NK-92 treated with Interleukin-12 subunit alpha and Interleukin-12 subunit beta, amount 100 ng/mL, for 24 hours (cell line): ENCODE data around the gene ASMTL.
"Not testable (repeated sequence)": the region's sequence is repeated elsewhere in the genome, so short reads cannot be mapped to it uniquely, and the experiment has no call there.

Experiments
- DNase-seq: peaks from one replicate; lab custom pipeline; 2025; lab: John Stamatoyannopoulos, UW

The ASMTL gene

DNA sequence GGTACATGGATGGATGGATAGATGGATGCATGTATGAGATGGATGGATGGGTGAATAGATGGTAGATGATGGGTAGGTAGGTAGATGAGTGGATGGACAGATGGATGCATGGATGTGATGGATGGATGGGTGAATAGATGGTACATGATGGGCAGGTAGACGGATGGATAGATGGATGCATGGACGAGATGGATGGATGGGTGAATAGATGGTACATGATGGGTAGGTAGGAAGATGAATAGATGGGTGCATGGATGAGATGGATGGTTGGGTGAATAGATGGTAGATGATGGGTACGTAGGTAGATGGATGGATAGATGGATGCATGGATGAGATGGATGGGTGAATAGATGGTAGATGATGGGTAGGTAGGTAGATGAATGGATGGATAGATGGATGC lies 48.8 kb downstream of the ASMTL start:
- not testable (repeated sequence) for DNase-seq

DNA sequence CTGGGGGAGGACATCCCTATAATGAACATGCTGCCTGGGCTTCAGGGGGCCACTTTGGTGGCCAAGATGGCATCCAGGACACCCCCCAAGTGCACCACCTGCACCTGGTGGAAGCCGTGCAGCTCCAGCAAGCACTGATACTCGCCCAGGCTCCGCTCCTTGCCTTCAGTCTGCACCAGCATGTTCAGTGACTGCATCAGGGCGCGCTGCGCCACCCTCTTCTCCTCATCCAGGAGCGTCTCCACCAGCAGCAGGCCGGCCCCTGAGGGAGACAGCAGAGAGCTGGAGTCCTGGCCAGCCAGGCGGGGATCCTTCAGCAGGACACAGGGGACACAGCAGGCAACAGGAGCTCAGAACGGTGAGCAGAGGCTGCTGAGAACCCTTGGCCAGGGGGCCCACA lies 49.5 kb downstream of the ASMTL start:
- no peak for DNase-seq

DNA sequence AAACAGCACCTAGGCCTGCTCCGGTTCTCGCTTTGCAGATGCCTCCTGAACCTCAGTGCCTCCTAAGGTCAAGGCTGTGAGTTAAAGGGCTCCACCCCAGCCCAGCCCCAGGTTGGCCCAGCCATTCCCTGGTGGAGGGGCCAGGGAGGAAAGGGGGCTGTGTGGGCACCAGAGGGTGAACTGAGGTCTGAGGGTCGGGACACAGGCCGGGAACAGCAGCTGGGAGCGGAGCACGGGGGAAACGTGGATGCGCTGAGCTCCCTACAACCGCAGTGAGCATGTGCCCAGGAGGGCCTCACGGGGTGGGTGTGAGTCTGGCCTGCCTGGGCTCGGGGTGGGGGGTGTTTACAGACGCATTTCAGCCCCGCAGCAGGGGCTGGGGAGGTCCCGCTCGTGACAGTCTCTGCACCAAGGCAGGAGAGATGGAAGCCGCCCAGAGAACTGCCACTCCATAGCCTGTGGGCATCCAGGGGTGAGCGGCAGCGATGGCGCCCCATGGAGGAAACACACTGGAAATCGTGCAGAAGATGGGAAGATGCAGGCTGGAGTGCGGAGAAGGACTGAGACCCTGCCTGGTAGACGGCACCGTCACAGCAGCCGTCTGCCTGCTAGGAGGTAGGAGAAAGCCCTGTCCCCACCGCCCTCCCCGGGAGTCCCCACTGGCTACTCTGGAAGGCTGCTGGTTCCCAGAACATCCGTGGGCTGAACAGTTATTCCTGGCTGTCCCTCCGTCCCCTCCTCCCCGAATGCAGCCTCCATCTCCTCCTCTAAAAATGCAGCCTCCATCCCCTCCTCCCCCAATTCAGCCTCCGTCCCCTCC lies 50.9 kb downstream of the ASMTL start:
- DNase-seq = no peak

DNA sequence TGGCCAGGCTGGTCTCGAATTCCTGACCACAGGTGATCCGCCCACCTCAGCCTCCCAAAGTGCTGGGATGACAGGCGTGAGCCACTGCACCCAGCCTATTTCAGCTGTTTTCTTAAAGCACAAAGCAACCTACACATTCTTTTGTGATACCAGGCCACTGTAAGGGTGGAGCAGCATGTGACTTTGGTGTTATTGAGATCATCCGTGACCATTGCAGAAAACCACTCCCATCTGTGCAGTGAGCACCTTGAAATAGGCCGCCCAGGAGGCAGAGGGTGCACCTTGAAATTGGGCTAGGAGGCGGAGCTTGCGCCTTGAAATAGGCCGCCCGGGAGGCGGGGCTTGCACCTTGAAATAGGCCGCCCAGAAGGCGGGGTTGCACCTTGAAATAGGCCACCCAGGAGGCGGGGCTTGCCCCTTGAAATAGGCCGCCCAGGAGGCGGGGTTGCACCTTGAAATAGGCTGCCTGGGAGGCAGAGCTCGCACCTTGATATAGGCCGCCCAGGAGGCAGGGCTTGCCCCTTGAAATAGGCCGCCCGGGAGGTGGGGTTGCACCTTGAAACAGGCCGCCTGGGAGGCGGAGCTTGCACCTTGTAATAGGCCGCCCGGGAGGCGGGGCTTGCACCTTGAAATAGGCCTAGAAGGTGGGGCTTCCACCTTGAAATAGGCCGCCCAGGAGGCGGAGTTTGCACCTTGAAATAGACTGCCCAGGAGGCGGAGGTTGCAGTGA lies 51.8 kb downstream of the ASMTL start:
- no peak for DNase-seq

DNA sequence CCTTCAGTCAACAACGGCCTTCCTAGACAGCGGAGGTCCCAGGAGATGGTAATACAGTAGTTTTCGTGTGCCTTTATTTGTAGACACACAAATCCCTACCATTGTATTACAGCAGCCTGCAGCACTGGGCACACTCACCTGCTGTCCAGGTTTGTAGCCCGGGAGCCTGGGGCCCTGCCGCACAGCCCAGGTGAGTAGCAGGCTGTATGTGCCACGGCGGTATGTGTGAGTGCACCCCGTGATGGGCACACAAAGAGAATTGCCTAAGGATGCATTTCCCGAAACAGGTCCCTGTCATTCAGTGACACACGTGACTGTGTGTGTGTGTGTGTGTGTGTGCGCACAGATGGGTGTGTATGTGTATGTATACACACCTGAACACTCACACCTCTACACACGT lies 52.7 kb downstream of the ASMTL start:
- no peak for DNase-seq

DNA sequence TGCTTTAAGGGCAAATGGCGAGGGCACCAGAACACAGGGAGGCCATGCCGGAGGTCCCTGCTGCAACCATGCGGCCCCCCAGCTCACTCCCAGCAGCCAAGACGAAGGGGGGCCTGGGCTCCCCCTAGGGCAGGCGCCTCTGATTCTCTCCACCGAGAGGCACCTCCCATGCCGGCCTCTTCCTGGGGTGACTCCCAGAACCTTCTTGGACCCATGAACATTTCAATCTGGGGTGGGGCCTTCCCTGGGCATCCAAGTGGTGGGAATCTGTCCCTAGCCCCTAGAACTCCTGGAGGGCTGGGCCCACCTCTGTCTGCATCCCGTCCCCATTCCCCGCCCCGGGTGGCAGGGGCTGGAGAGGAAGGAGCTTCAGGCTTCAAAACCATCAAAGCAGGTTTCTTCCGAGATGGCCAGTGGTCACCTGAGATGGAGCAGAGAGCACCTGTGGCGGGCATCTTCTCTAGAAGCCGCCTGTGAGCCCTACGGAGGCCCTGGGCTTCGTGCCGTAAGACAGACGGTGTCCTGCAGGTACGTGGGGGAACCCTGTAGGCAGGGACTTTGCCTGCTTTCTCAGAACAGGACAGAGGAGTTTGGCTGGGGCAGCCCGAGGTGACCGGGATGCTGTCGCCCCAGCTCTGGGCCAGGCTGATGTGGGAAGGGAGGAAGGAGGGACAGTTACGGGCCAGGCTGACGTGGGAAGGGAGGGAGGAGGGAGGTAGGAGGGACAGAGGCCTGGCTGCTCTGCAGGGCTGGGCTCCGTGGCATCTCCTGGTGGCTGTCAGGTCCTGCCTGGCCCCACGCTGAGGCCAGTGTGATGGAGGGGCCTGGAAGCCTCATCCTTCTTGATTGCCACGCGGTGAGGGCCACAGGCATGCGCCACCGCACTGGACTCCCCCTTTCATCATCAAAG lies 54.0 kb downstream of the ASMTL start:
- DNase-seq = no peak

DNA sequence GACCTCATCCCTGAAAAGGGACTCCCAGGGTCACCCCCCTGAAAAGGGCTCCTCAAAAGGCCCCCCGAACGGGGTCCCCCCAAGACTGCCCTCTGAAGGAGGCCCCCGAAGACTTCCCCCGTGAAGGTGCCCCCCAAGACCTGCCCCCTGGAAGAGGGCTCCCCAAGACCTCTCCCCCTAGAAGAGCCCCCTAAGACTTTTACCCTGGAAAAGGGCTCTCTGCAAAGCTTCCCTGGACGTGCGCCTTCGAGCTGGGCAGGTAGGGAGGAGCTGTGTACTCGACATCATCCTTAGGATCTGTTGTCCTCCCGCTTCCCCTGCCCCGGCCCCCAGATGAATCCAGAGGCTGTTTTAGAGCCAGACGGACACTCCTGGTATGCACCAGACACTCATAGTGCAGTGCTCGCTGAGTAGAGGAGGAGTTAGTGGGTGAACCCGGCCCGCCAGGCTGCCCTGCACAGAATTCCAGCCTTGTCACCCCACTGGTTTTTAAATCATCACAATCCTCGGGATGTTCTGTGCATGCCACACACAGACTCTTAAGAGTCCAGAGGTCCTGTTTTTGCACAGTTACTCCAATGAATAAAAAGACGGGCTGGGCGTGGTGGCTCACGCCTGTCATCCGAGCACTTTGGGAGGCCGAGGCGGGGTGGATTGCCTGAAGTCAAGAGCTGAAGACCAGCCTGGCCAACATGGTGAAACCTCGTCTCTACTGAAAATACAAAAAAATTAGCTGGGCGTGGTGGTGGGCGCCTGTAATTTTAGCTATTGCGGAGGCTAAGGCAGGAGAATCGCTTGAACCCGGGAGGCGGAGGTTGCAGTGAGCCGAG lies 55.1 kb downstream of the ASMTL start:
- DNase-seq = no peak

DNA sequence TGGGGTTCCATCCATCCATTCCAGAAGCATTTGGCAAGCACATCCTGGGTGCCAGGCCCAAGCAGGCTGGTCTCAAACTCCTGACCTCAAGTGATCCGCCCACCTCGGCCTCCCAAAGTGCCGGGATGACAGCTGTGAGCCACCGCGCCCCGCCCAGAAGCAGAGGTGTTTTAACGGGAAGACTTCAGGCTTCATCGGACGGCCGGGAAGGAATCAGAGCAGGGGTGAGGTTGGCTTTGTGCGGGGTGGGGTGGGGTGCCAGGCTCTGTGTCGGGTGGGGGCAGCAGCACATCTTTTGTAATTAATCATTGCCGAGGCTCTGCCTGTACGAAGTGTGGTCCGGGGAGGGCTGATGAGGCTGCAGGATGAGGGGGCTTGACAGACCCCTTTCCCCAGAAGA lies 55.7 kb downstream of the ASMTL start:
- no peak for DNase-seq

DNA sequence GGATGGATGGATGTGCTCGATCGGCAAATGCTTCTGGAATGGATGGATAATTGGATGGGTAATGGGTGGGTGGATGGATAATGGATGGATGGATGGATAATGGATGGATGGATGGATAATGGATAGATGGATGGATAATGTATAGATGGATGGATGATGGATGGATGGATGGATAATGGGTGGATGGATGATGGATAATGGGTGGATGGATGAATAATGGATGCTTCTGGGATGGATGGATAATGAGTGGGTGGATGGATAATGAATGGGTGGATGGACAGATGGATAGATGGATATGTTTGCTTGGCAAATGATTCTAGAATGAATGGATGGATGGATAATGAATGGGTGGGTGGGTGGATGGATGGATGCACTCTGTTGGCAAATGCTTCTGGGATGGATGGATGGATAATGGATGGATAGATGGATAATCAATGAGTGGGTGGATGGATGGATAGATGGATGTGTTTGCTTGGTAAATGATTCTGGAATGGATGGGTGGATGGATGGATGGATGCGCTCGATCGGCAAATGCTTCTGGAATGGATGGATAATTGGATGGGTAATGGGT lies 57.0 kb downstream of the ASMTL start:
- DNase-seq = no peak

DNA sequence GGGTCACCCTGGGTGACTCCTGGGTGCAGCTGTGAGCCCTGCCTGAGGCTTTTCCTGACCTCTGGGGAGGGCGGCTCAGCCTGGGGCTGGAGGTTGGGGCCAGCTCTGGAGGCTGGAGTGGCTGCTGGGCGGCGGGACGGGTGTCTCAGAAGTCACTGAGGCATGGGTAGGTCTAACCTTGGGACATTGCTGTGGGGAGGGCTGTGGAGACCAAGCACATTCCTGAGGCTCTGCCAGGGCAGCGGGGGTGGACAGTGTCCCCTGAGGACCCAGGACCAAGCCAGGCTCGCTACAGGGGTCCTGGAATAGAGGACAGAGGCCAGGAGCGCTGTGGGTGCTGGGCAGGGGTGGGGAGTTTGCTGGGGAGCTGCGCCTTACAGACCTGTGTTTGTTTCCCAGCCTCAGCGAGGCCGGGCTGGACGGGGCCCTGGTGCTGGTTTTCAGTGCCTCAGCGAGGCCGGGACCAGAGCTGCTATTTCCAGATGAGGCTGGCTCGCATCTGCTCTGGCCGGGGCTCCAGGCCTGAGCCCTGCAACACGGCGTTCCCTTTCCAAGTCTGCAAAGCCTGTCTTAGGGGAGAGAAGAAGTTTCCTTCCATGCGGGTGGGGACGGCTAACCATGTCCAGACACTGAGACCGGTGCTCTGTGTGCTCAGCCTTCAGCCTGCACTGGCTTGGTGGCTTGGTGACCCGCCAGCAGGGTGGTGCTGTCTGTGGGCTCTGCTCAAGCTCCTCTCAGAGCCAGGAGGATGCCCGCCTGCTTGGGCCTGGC lies 57.8 kb downstream of the ASMTL start:
- DNase-seq = no peak

DNA sequence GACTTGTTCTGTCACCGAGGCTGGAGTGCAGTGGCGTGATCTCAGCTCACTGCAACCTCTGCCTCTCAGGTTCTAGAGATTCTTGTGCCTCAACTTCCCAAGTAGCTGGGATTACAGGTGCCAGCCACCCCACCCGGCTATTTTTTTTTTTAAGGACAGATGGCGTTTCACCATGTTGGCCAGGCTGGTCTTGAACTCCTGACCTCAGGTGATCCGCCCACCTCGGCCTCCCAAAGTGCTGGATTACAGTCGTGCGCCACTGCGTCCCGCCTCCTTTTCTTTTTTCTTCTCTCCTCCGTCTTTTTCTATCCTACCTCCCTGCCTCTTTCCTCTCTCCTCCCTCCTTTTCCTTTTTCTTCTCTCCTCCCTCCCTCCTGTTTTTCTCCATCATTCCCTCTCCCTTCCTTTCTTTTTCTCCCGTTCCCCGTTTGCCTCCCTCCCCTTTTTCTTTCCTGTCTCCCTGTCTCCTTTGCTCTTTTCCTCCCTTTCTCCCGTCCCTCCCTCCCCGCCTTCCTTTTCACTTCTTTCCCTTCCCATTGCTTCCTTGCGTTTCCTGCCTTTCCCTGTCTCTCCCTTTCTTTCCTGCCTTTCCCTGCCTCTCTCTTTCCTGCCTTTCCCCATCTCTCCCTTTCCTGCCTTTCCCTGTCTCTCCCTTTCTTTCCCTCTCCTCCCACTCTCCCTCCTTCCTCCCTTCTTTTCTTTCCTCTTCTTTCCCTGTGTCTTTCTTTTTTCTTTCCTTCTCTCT lies 58.7 kb downstream of the ASMTL start:
- DNase-seq = no peak

DNA sequence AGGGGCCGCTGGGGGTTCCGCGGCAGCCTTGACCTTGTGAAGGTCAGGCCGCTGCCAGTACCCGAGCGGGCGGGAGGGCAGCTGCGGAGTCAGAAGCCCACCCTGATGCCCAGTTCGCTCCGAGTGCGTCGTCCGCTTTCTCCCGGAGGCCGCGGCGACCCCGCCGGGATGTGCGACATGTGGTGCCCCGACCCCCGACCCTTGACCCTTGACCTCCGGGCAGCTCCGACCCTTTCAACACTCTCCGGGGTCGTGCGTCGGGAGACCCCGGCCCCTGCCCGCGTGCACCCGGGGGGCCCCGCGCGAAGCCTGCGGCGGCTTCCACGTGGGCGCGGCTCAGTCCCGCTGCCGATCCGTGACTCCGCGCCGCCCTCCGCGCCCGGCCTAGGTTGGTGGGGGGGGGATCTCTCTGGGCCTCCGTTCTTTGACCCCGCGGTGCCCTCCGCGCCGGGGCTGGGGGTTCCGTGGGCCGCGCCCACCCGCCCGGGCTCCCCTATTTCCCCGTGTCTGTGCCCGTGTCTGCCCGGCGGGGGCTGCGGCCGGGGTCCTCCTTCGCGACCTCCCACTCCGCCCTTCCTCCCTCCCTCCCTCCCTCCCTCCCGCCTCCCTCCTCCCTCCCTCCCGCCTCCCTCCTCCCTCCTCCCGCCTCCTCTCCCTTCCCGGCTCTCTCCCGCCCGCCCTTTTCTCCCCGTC lies 60.2 kb downstream of the ASMTL start:
- DNase-seq = no peak

DNA sequence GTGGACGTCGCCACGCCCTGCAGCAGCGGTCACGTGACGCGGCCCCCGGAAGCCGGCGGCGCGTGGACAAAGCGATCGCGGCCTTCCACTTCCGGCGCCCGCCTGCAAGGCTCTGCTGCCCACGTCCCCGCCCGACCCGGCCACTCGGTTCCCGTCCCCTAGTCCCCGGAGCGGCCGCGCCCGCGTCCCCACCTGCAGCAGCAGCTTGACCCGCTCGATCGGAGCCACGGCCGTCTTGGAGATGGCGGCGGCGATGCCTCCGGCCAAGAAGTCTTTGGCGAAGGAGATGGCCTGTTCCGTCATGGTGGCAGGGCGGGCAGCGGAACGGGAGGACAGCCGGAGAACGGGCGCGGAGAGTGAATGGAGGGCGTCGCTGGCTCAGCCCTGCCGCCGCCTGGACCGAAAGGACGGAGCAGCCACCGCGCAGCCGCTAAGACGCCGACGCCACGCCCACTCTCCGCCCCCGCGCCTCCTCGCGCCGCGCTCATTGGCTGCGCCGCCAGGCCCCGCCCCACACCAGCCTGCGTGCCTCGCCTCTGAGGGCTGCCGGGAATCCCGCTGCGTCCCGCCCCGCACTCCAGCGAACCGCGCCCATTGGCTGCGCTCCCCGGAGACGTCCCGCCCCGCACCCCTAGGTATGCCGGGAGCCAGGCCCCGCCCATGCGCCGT lies 60.9 kb downstream of the ASMTL start, which contains the start of gene SLC25A6:
Gene SLC25A6, minus strand, starts transcription at position 407 of the 669 bp plus-strand sequence. Its CDS starts 104 bp downstream, at position 303.
- no peak for DNase-seq

DNA sequence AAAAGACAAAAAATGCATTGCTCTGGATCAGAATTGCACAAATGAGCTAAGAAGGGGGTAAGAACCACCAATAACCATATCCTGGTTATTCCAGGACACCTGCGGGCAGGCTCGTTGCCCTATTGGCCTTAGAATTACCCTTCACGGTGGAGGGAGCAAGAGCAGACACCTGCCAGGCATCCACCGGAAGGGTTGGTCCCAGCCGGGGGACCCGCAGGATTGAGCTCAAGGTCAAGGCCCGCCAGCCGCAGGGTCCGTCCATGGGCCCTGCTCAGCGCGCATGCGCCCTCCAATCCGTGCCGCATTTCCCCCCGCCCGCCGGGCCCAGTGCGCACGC lies 61.4 kb downstream of the ASMTL start:
- no peak for DNase-seq

DNA sequence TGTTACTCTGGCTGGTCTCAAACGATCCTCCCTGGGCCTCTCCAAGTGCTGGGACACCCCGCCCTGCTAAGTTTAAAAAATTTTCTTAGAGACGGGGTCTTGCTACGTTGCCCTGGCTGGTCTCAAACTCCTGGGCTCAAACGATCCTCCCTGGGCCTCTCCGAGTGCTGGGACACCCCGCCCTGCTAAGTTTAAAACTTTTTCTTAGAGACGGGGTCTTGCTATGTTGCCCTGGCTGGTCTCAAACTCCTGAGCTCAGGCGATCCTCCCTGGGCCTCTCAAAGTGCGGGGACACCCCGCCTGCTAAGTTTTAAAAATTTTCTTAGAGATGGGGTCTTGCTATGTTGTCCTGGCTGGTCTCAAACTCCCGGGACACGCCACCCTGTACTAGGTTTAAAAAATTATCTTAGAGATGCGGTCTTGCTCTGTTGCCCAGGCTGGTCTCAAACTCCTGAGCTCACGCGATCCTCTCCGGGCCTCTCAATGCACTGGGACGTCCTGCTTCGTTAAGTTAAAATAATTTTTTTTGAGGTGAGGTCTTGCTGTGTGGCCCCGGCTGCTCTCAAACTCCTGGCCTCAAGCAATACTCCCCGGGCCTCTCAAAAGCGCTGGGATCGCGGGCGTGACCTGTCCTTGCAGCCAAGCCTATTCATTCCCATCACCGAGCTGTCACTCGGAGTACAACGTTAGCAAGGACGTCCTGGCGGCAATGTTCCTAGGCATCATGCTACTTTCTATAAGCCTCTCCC lies 61.9 kb downstream of the ASMTL start:
- DNase-seq = no peak

DNA sequence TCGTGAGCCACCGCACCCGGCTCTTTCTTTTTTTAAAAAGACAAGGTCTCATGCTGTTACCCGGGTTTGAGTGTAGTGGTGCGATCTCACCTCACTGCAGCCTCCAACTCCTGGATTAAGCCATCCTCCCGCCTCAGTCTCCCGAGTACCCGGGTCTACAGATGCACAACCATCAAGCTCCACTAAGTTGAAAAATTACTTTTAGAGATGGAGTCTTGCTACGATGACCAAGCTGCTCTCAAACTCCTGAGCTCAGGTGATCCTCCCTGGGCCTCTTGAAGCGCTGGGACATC lies 62.8 kb downstream of the ASMTL start:
- DNase-seq = no peak

DNA sequence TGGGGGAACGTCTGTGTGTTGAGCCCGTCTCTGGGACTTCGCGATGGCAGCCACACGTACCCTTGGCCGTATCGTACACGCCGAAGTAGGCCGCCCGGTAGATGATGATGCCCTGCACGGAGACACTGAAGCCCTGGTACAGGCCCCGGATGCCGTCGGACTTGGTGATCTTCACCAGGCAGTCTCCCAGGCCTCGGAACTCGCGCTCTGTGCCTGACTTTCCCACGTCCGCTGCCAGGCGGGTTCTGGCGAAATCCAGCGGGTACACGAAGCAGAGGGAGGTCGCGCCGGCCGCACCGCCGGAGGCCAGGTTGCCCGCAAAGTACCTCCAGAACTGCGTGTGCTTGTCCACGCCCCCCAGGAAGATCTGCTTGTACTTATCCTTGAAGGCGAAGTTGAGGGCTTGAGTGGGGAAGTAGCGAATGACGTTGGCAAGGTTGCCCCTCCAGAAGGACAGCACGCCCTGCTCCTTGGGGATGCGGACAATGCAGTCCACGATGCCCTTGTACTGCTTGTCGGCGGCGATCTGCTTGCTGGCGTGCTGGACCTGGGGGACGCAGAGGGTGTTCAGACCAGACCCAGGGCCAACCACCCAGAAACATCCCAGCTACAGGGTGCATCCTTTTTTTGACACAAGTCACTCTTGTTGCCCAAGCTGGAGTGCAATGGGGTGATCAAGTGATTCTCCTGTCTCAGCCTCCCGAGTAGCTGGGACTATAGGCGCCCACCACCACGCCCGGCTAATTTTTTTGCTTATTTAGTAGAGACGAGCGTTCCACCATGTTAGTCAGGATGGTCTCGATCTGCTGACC lies 63.3 kb downstream of the ASMTL start:
- DNase-seq = no peak
